H1 (cell line): ENCODE results near the gene TRIM40. TPM values are rescaled to one million over a fixed set of nuclear protein-coding genes. Genes with fewer than 3 reads are reported as not detected.

ENCODE experiments used
- CTCF ChIA-PET: fragments of 300-600 bp; sonication (Branson Sonifier 250); formaldehyde crosslinking; loops from one replicate; lab custom pipeline; 2021; ENCODE audit not compliant: partially characterized antibody; lab: Charles Lee
- POLR2A ChIA-PET: fragments of 300-600 bp; sonication (Branson Sonifier 250); formaldehyde crosslinking; loops from one replicate; lab custom pipeline; 2021; ENCODE audit warnings: inconsistent platforms; ENCODE audit not compliant: partially characterized antibody; lab: Charles Lee
- DNase-seq, 2 experiments: peaks; one replicate each; pipeline versions ENCODE4 v3.0.0 to v3.0.0-alpha.2; 2010 to 2022; ENCODE audit warnings: low spot score in 2 of 2, low read depth in 1 of 2, mixed read lengths in 1 of 2
- FAIRE-seq: peaks from 2 replicates; lab custom pipeline; 2011; peaks lifted over from hg19 to GRCh38; lab: Jason Lieb, UNC
- H2AFZ ChIP-seq: 2 replicates; pipeline ENCODE4 v1.8.1; 2012; ENCODE audit warnings: low read length, inconsistent platforms
- H2AK5ac ChIP-seq: 2 replicates; pipeline ENCODE4 v1.6.1; 2013; ENCODE audit warnings: low read depth, low read length
- H2BK120ac ChIP-seq: replicated peaks from 2 replicates; pipeline ENCODE3; 2013; ENCODE audit warnings: low read depth, low read length, inconsistent platforms
- H2BK12ac ChIP-seq: 2 replicates; pipeline ENCODE4 v1.6.1; 2013; ENCODE audit warnings: low read depth, low read length
- H2BK15ac ChIP-seq: 2 replicates; pipeline ENCODE4 v1.6.1; 2013; ENCODE audit warnings: low read length
- H2BK20ac ChIP-seq: 2 replicates; pipeline ENCODE4 v1.6.1; 2013; ENCODE audit warnings: low read length
- H2BK5ac ChIP-seq: 2 replicates; pipeline ENCODE4 v1.6.1; 2013; ENCODE audit warnings: low read depth, low read length
- H3K14ac ChIP-seq: 2 replicates; pipeline ENCODE4 v1.6.1; 2013; ENCODE audit warnings: inconsistent platforms; ENCODE audit not compliant: insufficient read length
- H3K18ac ChIP-seq: 2 replicates; pipeline ENCODE4 v1.6.1; 2013; ENCODE audit warnings: low read length; ENCODE audit errors: extremely low read depth
- H3K23ac ChIP-seq: 2 replicates; pipeline ENCODE4 v1.6.1; 2013; ENCODE audit warnings: inconsistent platforms; ENCODE audit not compliant: insufficient read length
- H3K23me2 ChIP-seq: 2 replicates; pipeline ENCODE4 v1.6.1; 2013; ENCODE audit warnings: low read depth, low read length
- H3K27ac ChIP-seq: 2 replicates; pipeline ENCODE4 v1.6.1; 2011; ENCODE audit warnings: low read depth, low read length, inconsistent platforms
- H3K27me3 ChIP-seq, 4 experiments: replicated peaks in 1 of 4; 1 replicate in 1 of 4; 2 replicates in 3 of 4; pipeline versions ENCODE4 v1.6.1 to v1.8.1; 2011 to 2013; ENCODE audit warnings: low read length in 3 of 4, mild to moderate bottlenecking in 3 of 4, inconsistent platforms in 2 of 4, mixed read lengths in 2 of 4, moderate library complexity in 1 of 4; ENCODE audit not compliant: control insufficient read depth in 3 of 4, insufficient read depth in 3 of 4; ENCODE audit errors: extremely low read depth in 1 of 4
- H3K36me3 ChIP-seq, 4 experiments: 2 replicates each; pipeline versions ENCODE4 v1.6.1 to v1.8.1; 2011 to 2013; ENCODE audit warnings: mild to moderate bottlenecking in 4 of 4, low read length in 3 of 4, moderate library complexity in 2 of 4, control low read depth in 1 of 4, inconsistent platforms in 1 of 4; ENCODE audit not compliant: insufficient read depth in 4 of 4, control insufficient read depth in 2 of 4
- H3K4ac ChIP-seq: replicated peaks from 2 replicates; pipeline ENCODE3; 2013; ENCODE audit warnings: low read length, low read depth, mixed read lengths, inconsistent platforms; ENCODE audit not compliant: insufficient read length
- H3K4me1 ChIP-seq, 4 experiments: replicated peaks in 1 of 4; 1 replicate in 1 of 4; 2 replicates in 3 of 4; pipeline versions ENCODE4 v1.6.1 to v1.8.1; 2011 to 2013; ENCODE audit warnings: low read length in 3 of 4, inconsistent platforms in 2 of 4, mixed read lengths in 1 of 4; ENCODE audit not compliant: insufficient read depth in 4 of 4, control insufficient read depth in 3 of 4
- H3K4me2 ChIP-seq, 2 experiments: 2 replicates each; pipeline versions ENCODE4 v1.6.1 to v1.8.1; 2011 to 2013; ENCODE audit warnings: low read depth in 2 of 2, low read length in 2 of 2, control low read depth in 1 of 2, inconsistent platforms in 1 of 2, mild to moderate bottlenecking in 1 of 2; ENCODE audit not compliant: insufficient read depth in 1 of 2
- H3K4me3 ChIP-seq, 4 experiments: fragments of 200-600, 300-600 bp in 1 of 4; sonication (generic), shearing (Covaris generic), sonication (Bioruptor Twin) in 1 of 4; 2 replicates each; pipeline versions ENCODE4 v1.5.1 to v1.8.1; 2011 to 2016; ENCODE audit warnings: low read length in 4 of 4, low read depth in 3 of 4, control low read depth in 2 of 4, inconsistent platforms in 2 of 4, mild to moderate bottlenecking in 2 of 4, mixed read lengths in 1 of 4, moderate library complexity in 1 of 4; ENCODE audit not compliant: insufficient read depth in 2 of 4; ENCODE audit errors: extremely low read depth in 1 of 4
- H3K56ac ChIP-seq: replicated peaks from 2 replicates; pipeline ENCODE3; 2013; ENCODE audit warnings: low read depth, mild to moderate bottlenecking, mixed read lengths, low read length, inconsistent platforms; ENCODE audit not compliant: insufficient read length
- H3K79me1 ChIP-seq: 2 replicates; pipeline ENCODE4 v1.6.1; 2013; ENCODE audit warnings: low read depth, low read length, control low read depth
- H3K79me2 ChIP-seq, 2 experiments: 2 replicates each; pipeline versions ENCODE4 v1.6.1 to v1.8.1; 2012 to 2013; ENCODE audit warnings: low read length in 2 of 2, mild to moderate bottlenecking in 2 of 2, inconsistent platforms in 1 of 2; ENCODE audit not compliant: insufficient read depth in 2 of 2, control insufficient read depth in 1 of 2
- H3K9ac ChIP-seq, 4 experiments: replicated peaks in 1 of 4; 1 replicate in 1 of 4; 2 replicates in 3 of 4; pipeline versions ENCODE4 v1.6.1 to v1.8.1; 2011 to 2013; ENCODE audit warnings: low read depth in 3 of 4, low read length in 3 of 4, control low read depth in 2 of 4, mild to moderate bottlenecking in 2 of 4, moderate library complexity in 2 of 4, inconsistent platforms in 1 of 4; ENCODE audit errors: extremely low read depth in 1 of 4
- H3K9me3 ChIP-seq, 2 experiments: 2 replicates each; pipeline versions ENCODE4 v1.6.1 to v1.8.1; 2012 to 2013; ENCODE audit warnings: mild to moderate bottlenecking in 2 of 2, moderate library complexity in 2 of 2, control low read depth in 1 of 2, inconsistent platforms in 1 of 2, low read depth in 1 of 2, low read length in 1 of 2, mixed read lengths in 1 of 2; ENCODE audit not compliant: insufficient read depth in 2 of 2
- H4K20me1 ChIP-seq, 2 experiments: replicated peaks in 1 of 2; 2 replicates each; pipeline versions ENCODE3 to v1.8.1; 2011 to 2013; ENCODE audit warnings: inconsistent platforms in 2 of 2, low read length in 2 of 2, mild to moderate bottlenecking in 1 of 2; ENCODE audit not compliant: insufficient read depth in 2 of 2, control insufficient read depth in 1 of 2
- H4K5ac ChIP-seq: 2 replicates; pipeline ENCODE4 v1.6.1; 2013; ENCODE audit warnings: low read length, low read depth, mixed read lengths, inconsistent platforms; ENCODE audit not compliant: insufficient read length
- H4K8ac ChIP-seq: 2 replicates; pipeline ENCODE4 v1.8.0; 2013; ENCODE audit warnings: mild to moderate bottlenecking, moderate library complexity, low read length, inconsistent platforms; ENCODE audit not compliant: insufficient read depth; ENCODE audit errors: extremely low read depth
- H4K91ac ChIP-seq: replicated peaks from 2 replicates; pipeline ENCODE3; 2013; ENCODE audit warnings: low read length, mixed read lengths, inconsistent platforms; ENCODE audit not compliant: insufficient read length
- CTBP2 ChIP-seq: IDR thresholded peaks from 2 replicates; pipeline ENCODE4 v1.7.0; 2011; ENCODE audit warnings: borderline replicate concordance, mild to moderate bottlenecking, moderate library complexity, mixed read lengths, low read length; ENCODE audit not compliant: insufficient read depth, insufficient read length
- EGR1 ChIP-seq: IDR thresholded peaks from 2 replicates; pipeline ENCODE4 v1.6.1; 2011; ENCODE audit warnings: low read depth, low read length, borderline replicate concordance
- KDM5A ChIP-seq: fragments of 200-600 bp; IDR thresholded peaks from 2 replicates; pipeline ENCODE4 v1.7.1; 2012; ENCODE audit warnings: mild to moderate bottlenecking, low read length, inconsistent platforms, mixed read lengths
- RFX5 ChIP-seq: IDR thresholded peaks from 2 replicates; pipeline ENCODE4 v1.6.1; 2011; ENCODE audit warnings: low read depth, low read length, improper control_type of control experiment, borderline replicate concordance
- SP1 ChIP-seq: IDR thresholded peaks from 2 replicates; pipeline ENCODE4 v1.6.1; 2011; ENCODE audit warnings: low read depth, low read length
- SP2 ChIP-seq: IDR thresholded peaks from 2 replicates; pipeline ENCODE4 v1.6.1; 2012; ENCODE audit warnings: mild to moderate bottlenecking, low read length, inconsistent platforms
- ZNF274 ChIP-seq: IDR thresholded peaks from 2 replicates; pipeline ENCODE4 v1.7.0; 2012; ENCODE audit warnings: low read length, borderline replicate concordance; ENCODE audit errors: extremely low read depth
- WGBS, 2 experiments: shearing (Covaris generic) in 1 of 2; methylation state at CpG; one replicate each; pipeline versions ENCODE4 v1.1.6 to v1.1.7; 2013 to 2015; ENCODE audit warnings: low lambda C conversion rate in 2 of 2, mixed read lengths in 2 of 2, inconsistent platforms in 1 of 2, low coverage in 1 of 2, missing lambda C conversion rate in 1 of 2; ENCODE audit not compliant: insufficient replicate concordance in 2 of 2, insufficient coverage in 1 of 2, insufficient read length in 1 of 2; ENCODE audit errors: extremely low coverage in 1 of 2, missing lambda C conversion rate in 1 of 2; 5-methylcytosine and 5-hydroxymethylcytosine counted together
- polyA plus RNA-seq, 7 experiments: library from polyadenylated mRNA; depleted of rRNA in 3 of 7; stranded (reverse) in 5 of 7; unstranded in 2 of 7; fragments of >200 nt in 5 of 7; fragments of 200-250 nt in 2 of 7; gene quantifications; 1 replicate in 5 of 7; 2 replicates in 1 of 7; 4 replicates in 1 of 7; pipeline versions ENCODE4 v1.2.1 to v1.2.3, GENCODE V29; 2011 to 2013; ENCODE audit warnings: missing spikeins in 2 of 7, mixed read lengths in 2 of 7
- total RNA-seq: library from RNA; stranded (reverse); fragmentation: NEBNext Ultra II Directional; extraction: Animal tissue kit (Norgen Biotek cat#: 25700); gene quantifications from 2 replicates; pipeline ENCODE4 v1.2.1, GENCODE V29; 2021

TRIM40 gene
- total and polyA plus RNA-seq, 2 of the 8 experiments (the other 6 are each of a cell fraction or from before 2014, with no cell fraction given), result not detected

- Histone ChIP-seq H2BK20ac (no peak overlapping the region), H4K91ac (no peak overlapping the region), H2AFZ (no peak overlapping the region), H3K27me3 (peaks cover 0 to 2% (median 0%) of the 10 kb centered on the region in 4 experiments; a peak in 3 of 7 replicates), H3K4me1 (peaks cover 0 to 3% (median 0%) of the 10 kb centered on the region in 4 experiments; a peak in 2 of 7 replicates), H3K79me1 (no peaks in the 10 kb centered on the region), H2AK5ac (no peak overlapping the region), H4K20me1 (no peaks in the 10 kb centered on the region), H4K8ac (no peak overlapping the region), H3K4me2 (no peak overlapping the region), H2BK120ac (no peak overlapping the region), H2BK12ac (no peak overlapping the region), H3K14ac (no peak overlapping the region), H3K9ac (no peak overlapping the region), H3K36me3 (no peaks in the 10 kb centered on the region), H2BK15ac (no peak overlapping the region), H2BK5ac (no peak overlapping the region), H3K79me2 (no peaks in the 10 kb centered on the region), H3K9me3 (no peaks in the 10 kb centered on the region), H3K56ac (no peak overlapping the region), H3K4me3 (no peak overlapping the region), H3K23ac (no peak overlapping the region), H3K23me2 (peaks cover 2% of the 10 kb centered on the region; the same call in 1 of the 2 replicates), H3K4ac (no peak overlapping the region), H4K5ac (no peak overlapping the region), H3K27ac (no peak overlapping the region), H3K18ac (no peak overlapping the region)
- ChIA-PET POLR2A (no interaction called here), CTCF (interaction anchor here (0.6 to 6.9 kb wide), 2 partner anchors 10 to 19 kb away, joined by 3 to 50 read pairs; no protein-coding TSS in a partner anchor)
- 89% methylated on average over 10 of the region's 10 CpGs; no CpG with 5 or more reads in 1 of the 2 experiments for WGBS, 2 experiments
- TF ChIP-seq RFX5, result no peak
- TF ChIP-seq EGR1, result no peak
- no peak for TF ChIP-seq CTBP2
- TF ChIP-seq SP1, result no peak
- no peak for TF ChIP-seq ZNF274
- no peak for TF ChIP-seq SP2
- TF ChIP-seq KDM5A, result no peak
- FAIRE-seq (no peak), DNase-seq (no peak)
Measured at GRCh38 chr6:30150671-30151395, 14.9 kb downstream of the TRIM40 start.
